Osteocyte (in vitro differentiated cells): ENCODE measurements around the gene COPZ1. TPM values are rescaled to one million over a fixed set of nuclear protein-coding genes. Genes with fewer than 3 reads are reported as not detected.
A peak's percentile ranks its signal among the peaks of the same experiment; 100 is the strongest.

Source experiments
- DNase-seq: peaks from one replicate; pipeline ENCODE4 v3.0.0; 2021; ENCODE audit warnings: mixed read lengths; ENCODE audit not compliant: unreplicated experiment; ENCODE audit errors: extremely low spot score
- H3K27ac Mint-ChIP-seq: one replicate; pipeline ENCODE4 v1.8.0; 2021; ENCODE audit warnings: mild to moderate bottlenecking, mixed read lengths; ENCODE audit not compliant: unreplicated experiment
- H3K27me3 Mint-ChIP-seq: one replicate; pipeline ENCODE4 v1.8.0; 2021; ENCODE audit warnings: mixed read lengths; ENCODE audit not compliant: unreplicated experiment
- H3K36me3 Mint-ChIP-seq: one replicate; pipeline ENCODE4 v1.8.0; 2021; ENCODE audit warnings: mixed read lengths; ENCODE audit not compliant: unreplicated experiment
- H3K4me1 Mint-ChIP-seq: one replicate; pipeline ENCODE4 v1.8.0; 2021; ENCODE audit warnings: mixed read lengths; ENCODE audit not compliant: unreplicated experiment
- H3K4me3 Mint-ChIP-seq: one replicate; pipeline ENCODE4 v1.8.0; 2021; ENCODE audit warnings: mild to moderate bottlenecking, moderate library complexity, mixed read lengths; ENCODE audit not compliant: unreplicated experiment
- H3K9me3 Mint-ChIP-seq: one replicate; pipeline ENCODE4 v1.8.0; 2021; ENCODE audit warnings: mixed read lengths; ENCODE audit not compliant: unreplicated experiment
- total RNA-seq: library from RNA; stranded (reverse); gene quantifications from 2 replicates; pipeline ENCODE4 v1.2.1, GENCODE V29; 2021
- TF ChIP-seq, protein P1 (sequence below): fragments of 200-600 bp; sonication (generic); IDR thresholded peaks from 2 replicates; pipeline ENCODE4 v1.5.0; 2021; ENCODE audit warnings: antibody characterized with exemption, mild to moderate bottlenecking, moderate library complexity

The COPZ1 gene
- total RNA-seq, 1 donor from 2014 or later, result 136 TPM

DNA sequence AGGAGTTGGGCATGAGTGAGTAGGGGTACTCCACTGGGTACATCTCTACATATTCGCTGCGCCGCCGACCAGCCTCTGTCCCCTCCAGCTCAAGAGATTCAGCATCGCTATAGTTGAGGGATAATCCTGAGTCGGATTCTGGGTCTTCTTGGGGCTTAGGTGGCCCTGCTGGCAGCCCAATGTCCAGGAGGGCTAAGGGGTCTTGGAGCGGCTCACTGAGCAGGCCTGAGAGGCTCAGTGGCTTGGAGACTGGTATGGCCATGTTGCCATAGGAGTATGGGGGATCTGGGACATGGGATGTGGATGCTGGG, 32.0 kb upstream of the COPZ1 start:
- no peak overlapping the region for H3K27ac Mint-ChIP-seq
- peaks cover 3% of the 10 kb centered on the region for H3K4me1 Mint-ChIP-seq
- DNase-seq, result no peak
- H3K4me3 Mint-ChIP-seq, result no peak overlapping the region
- no peaks in the 10 kb centered on the region for H3K27me3 Mint-ChIP-seq
- no peaks in the 10 kb centered on the region for H3K9me3 Mint-ChIP-seq
- TF ChIP-seq, protein P1, sequence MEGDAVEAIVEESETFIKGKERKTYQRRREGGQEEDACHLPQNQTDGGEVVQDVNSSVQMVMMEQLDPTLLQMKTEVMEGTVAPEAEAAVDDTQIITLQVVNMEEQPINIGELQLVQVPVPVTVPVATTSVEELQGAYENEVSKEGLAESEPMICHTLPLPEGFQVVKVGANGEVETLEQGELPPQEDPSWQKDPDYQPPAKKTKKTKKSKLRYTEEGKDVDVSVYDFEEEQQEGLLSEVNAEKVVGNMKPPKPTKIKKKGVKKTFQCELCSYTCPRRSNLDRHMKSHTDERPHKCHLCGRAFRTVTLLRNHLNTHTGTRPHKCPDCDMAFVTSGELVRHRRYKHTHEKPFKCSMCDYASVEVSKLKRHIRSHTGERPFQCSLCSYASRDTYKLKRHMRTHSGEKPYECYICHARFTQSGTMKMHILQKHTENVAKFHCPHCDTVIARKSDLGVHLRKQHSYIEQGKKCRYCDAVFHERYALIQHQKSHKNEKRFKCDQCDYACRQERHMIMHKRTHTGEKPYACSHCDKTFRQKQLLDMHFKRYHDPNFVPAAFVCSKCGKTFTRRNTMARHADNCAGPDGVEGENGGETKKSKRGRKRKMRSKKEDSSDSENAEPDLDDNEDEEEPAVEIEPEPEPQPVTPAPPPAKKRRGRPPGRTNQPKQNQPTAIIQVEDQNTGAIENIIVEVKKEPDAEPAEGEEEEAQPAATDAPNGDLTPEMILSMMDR, result no peak
- peaks cover 4% of the 10 kb centered on the region for H3K36me3 Mint-ChIP-seq

DNA sequence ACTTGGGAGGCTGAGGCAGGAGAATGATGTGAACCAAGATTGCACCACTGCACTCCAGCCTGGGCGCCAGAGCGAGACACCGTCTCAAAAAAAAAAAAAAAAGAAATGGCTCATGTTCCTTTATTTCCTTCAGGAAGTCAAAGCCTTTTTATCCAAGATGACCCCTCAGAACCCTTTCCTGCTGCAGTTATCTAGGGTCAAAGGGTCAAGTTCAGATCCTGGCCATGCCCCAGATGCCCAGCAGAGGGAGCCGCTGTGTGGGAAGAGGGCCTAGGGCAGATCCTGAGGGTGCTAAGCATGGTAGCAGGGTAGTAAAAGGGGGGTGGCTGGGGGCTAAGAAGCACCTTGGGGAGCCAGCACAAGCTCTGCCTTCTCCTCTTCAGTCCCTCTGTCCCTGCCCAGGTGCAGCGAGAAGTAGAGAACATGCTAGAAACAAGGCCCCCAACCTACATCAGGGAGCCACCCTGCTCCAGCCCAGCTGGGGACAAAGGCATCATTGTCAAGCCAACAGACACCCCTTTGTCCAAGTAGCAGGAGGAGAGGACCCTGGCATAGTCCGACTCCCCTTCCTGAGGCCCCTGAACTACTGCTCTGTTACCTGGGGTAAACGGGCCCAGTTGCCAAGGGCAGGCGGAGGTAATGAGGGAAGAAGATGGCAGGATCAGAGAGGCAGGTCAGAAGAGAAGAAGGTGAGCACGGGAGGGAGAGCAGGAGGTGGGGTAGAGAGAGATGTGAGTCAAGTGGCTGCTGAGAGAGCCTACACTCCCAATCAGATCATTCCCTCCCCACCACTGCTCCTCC, 30.6 kb upstream of the COPZ1 start:
- Mint-ChIP-seq H3K4me3 (no peak overlapping the region), H3K27ac (no peak overlapping the region), H3K36me3 (no peaks in the 10 kb centered on the region), H3K4me1 (peaks cover 6% of the 10 kb centered on the region), H3K27me3 (no peaks in the 10 kb centered on the region), H3K9me3 (no peaks in the 10 kb centered on the region)
- TF ChIP-seq, protein P1, result peak; percentile 61
- no peak for DNase-seq

DNA sequence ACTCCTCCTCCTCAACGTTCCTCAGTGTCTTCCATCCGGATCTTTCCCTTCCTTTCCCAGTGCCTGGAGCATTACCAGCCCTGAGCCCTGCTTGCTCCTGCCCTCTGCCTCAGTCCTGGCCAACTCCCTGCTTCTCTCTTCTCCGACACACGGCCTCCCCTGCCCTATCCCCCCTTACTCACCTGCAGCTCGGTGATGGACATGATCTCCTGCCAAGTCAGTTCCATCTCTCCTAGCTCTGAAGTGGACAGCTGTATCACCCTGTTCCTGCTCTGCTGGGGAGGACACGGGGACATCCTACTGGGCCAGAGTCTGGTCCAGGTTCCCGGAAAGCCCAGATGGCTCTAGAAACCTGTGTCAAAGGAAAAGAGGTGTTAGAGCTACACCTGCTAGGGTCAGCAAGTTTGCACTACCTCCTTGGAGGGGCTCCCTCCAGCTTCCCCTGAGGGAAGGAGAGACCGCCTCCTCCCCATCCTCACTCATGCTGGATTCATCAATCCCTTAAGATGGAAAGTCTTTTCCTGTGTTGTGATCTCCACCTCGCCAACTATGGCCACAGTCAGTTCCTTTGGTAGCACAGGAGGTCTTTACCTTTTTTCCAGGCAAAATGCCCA, 29.9 kb upstream of the COPZ1 start:
- Mint-ChIP-seq H3K27ac (no peak overlapping the region), H3K9me3 (no peaks in the 10 kb centered on the region), H3K4me3 (no peak overlapping the region), H3K27me3 (no peaks in the 10 kb centered on the region), H3K4me1 (peaks cover 13% of the 10 kb centered on the region), H3K36me3 (no peaks in the 10 kb centered on the region)
- no peak for DNase-seq
- TF ChIP-seq, protein P1, result no peak

- TF ChIP-seq, protein P1, result no peak
- no peaks in the 10 kb centered on the region for H3K9me3 Mint-ChIP-seq
- H3K36me3 Mint-ChIP-seq, result no peaks in the 10 kb centered on the region
Measured at GRCh38 chr12:54296393-54297099, 28.4 kb upstream of the COPZ1 start.

DNA sequence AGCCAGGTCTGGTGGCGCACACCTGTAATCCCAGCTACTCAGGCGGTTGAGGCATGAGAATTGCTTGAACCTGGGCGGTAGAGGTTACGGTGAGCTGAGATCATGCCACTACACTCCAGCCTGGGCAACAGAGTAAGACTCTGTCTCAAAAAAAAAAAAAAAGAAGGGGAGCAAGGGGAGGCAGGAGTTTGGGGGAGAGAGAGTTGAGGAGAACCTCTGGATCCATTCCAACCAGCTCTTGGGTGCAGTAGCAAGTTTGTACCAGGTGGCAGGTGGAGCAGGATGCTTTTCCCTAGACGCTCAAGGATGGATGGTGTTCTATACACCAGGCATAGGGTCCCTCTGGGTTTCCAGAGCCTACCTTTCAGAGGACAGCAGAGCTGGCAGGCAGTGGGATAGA, 26.0 kb upstream of the COPZ1 start:
- no peak overlapping the region for H3K27ac Mint-ChIP-seq
- peaks cover 9% of the 10 kb centered on the region for H3K27me3 Mint-ChIP-seq
- TF ChIP-seq, protein P1, result no peak
- H3K36me3 Mint-ChIP-seq, result no peaks in the 10 kb centered on the region
- H3K4me3 Mint-ChIP-seq, result no peak overlapping the region
- no peak for DNase-seq
- no peaks in the 10 kb centered on the region for H3K9me3 Mint-ChIP-seq
- peaks cover 27% of the 10 kb centered on the region for H3K4me1 Mint-ChIP-seq

More at GRCh38 chr12:54296393-54297099, 28.4 kb upstream of the COPZ1 start:
- Mint-ChIP-seq H3K4me3 (no peak overlapping the region), H3K27ac (no peak overlapping the region), H3K4me1 (peaks cover 24% of the 10 kb centered on the region), H3K27me3 (no peaks in the 10 kb centered on the region)
- no peak for DNase-seq
